Astrocyte of the hippocampus (primary cell): ENCODE measurements around the gene SETBP1.

ENCODE experiments used
- DNase-seq: peaks from one replicate; pipeline ENCODE4 v3.0.0; 2011; ENCODE audit warnings: low read depth, low spot score

The SETBP1 gene

DNA sequence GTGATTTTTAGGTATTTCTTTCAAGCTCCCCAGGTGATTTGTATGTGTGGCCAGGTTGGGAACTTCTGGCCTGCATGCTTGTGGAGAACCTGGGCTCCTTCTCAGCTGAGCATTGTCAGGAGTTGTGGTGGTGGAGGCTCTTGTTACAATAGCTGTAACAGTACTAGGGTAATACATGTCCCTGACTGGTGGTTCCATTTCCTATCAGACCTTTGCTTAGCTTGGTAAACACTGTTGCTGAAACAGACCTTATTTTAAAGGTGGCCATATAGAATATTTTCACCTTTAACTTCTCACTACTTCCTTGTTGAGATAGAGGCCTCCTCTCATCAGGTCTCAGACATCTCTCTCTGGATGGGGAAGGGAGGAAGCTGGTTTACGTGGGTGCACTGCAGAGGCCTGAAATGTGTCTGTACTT, 79.2 kb downstream of the SETBP1 start:
- DNase-seq = no peak

DNA sequence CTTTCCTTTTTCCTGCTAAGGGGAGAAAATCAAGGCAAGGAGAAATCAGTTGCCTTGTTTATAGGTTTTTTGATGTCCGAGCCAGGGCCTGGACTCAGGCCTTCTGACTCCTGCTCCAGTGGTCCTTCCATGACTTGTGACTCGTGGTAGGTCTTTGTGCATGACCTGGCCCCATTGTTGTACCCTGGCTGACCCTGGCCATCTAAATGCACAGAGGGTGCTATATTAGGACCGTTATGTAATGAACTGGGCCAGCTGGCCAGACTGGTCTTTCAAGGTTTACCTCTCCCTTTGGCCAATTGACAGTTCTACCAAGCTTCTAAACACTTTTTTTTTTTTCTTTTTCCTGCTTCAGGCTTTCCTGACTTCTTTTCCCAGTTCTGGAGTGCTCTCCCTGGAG, 81.1 kb downstream of the SETBP1 start:
- no peak for DNase-seq

GRCh38 chr18:44763327-44763726, 82.6 kb downstream of the SETBP1 start:
- DNase-seq = no peak

GRCh38 chr18:44764863-44765262, 84.2 kb downstream of the SETBP1 start:
- no peak for DNase-seq

GRCh38 chr18:44765456-44765855, 84.8 kb downstream of the SETBP1 start:
- no peak for DNase-seq

DNA sequence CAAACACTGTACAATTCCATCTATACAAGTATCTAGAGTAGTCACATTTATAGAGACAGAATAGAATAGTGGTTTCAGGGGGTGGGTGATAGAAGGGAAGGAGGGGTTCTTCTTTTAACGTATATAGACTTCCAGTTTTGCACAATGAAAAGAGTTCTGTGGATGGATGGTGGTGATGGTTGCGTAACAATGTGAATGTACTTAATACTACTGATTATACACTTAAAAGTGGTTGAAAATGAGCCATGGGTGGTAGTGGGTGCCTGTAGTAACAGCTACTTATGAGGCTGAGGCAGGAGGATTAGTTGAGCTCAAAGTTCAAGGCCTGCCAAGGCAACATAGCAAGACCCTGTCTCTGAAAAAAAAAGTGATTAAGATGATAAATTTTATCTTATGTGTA, 85.8 kb downstream of the SETBP1 start:
- DNase-seq = no peak

DNA sequence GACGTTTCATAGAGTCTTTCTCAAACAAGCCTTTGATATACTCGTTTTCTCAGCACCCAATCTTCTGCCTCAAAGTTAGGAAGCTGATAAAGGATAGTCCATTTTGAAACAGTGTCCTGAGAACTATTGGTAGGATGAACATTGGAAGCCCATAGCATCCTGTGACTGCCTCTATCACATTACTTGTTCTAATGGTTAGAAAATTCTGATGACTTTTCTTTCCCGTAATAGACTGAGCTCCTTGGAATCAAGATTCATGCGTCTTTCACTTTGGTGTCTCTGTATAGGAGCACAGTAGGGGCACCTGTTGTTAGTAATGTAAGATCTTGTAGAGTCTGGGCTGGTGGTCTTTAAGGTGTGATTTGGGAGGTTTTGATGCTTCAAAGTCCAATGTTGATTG, 87.1 kb downstream of the SETBP1 start:
- no peak for DNase-seq

DNA sequence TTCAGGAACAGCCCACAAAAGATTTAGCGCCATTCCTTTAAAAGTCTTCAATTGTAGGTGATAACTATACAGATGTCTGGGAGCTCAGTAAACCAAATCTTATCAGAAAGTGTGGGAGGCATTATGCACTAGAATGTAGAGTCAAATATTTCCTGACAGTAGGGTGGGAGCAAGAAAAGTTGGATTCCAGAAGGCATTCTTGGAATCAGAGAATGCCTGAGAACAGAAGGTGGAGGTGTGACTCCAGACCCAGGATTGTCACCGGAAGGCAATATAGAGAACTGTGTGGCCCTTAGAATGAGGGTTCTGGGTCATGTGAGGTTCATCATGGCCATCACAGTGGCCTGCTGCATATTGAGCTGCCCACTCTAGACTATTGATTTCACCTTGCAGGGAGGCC, 90.0 kb downstream of the SETBP1 start:
- DNase-seq = no peak

DNA sequence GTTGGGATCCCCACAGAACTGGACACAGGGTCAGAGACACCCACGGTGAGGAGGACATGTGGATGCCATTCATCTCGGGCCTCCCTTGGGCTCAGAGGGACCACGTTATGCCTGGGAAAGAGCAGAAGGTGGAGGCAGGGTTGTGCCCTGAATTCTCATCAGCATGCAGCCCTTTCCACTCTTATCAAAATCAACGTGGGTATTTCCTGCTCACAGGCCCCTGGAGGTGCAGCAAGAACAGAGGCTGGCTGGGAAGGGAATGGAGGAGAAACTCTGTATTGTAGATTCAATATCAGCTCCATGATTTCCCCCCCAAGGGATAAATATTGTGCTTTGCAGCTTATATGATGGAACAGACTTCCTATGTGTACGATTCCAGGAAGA, 90.9 kb downstream of the SETBP1 start:
- no peak for DNase-seq

DNA sequence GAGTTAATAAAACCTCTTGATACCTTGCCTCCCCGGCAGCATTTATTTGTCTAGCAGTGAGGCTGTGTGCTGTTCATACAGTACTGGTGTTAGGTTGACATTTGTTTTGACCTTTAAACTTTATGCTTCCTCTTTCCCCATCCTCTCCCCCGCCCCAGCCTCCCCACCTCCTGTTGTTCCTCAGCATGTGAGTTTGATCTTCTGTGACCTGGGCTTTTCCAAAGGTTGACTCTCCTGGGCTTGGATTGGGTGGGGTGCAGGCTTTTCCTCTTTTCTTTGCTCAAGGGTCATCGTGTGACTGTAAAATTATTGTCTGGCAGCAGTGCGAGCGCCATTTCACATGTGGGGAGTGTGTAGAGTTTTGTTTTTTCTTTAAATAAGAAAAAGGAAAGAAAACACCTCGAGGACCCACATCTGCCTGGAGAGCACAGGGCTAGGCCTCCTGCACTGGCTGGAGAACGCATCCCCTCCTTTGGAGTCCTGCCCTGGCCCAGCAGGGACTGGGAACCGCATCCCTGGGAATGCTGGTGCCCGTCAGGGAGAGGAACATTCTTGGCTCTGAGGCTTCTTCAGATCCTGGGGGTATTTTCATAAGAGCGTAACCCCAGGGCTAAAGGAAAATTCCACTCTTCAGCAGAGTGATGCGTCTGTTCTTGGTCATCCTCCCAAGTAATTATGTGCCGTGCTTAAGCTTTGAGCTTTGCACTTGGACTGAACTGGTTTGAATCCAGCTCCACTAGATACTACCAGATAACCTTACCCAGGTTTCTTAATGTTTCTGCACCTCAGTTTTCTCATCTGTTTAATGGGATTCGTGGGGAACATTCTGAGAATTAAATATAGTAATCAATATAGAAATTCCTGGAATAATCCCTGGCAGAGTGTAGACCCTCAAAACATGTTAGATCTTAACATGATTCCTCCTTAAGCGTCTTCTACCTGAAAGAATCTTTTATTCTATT, 91.5 kb downstream of the SETBP1 start:
- no peak for DNase-seq

DNA sequence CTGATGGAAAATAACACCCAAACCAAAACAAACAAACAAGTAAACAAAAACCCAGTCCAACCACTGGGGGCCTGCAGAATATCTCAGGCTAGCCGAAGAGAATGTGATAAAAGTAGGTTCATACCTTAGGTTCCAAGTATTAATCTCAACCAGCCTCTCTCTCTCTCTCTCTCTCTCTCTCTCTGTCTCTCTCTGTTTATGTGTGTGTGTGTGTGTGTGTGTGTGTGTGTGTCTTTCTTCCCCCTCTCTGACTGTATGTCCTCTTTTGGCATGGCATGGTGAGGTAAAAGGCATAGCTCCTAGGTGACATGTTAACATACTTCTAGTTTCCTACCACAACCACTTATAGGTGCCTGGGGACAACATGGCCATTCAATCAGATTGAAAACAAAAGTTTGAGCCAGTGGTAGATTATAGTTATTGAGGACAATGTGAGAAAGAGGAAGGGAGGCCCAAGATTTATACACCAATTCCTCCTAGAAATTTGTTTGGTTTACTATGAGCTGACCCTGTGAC, 93.0 kb downstream of the SETBP1 start:
- DNase-seq = no peak

GRCh38 chr18:44774191-44774590, 93.5 kb downstream of the SETBP1 start:
- DNase-seq = no peak

- DNase-seq = no peak
Observed at GRCh38 chr18:44777457-44778192, 96.9 kb downstream of the SETBP1 start.

GRCh38 chr18:44778788-44779187, 98.1 kb downstream of the SETBP1 start:
- DNase-seq = no peak

GRCh38 chr18:44779753-44780292, 99.1 kb downstream of the SETBP1 start:
- DNase-seq = no peak

- peak; percentile 82 for DNase-seq
Observed at GRCh38 chr18:44781886-44782285, 101.2 kb downstream of the SETBP1 start.

- no peak for DNase-seq
Observed at GRCh38 chr18:44782617-44783016, 101.9 kb downstream of the SETBP1 start.

DNA sequence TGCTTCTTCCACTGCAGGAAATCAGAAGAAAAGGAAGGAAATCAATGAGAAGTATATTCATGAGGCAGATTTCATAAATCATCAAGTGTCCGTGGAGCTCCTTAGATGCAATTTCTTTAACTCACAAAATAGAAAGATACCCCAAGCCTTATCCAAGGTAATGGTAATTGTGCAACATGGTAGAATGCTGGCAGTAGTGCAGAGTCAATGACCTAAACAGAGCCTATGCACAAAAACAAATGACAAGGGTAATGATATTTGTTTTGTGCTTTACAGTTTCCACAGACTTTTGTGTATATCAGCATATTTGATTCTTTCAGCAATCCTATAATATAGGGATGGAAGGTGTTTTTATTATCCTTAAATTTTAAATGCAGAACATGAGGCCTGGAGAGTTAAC, 102.7 kb downstream of the SETBP1 start:
- DNase-seq = no peak

DNA sequence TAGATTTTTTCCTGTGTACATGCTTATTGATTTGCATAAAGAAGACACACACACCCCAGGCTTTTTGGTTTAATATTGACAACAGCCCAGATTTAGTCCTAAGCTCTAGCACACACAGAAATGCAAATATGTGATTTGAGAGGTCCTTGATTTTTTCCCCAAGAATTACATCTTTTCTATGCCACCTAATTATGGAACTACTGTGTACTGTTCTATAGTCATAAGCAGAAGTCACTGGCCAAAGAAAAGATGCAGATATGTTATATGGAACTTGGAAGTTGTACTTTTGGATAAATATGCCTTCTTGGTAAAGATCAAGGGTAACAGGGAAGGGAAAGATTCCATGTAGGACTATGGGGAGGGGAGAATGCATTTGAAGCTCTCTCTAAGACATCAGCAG, 105.6 kb downstream of the SETBP1 start:
- no peak for DNase-seq

DNA sequence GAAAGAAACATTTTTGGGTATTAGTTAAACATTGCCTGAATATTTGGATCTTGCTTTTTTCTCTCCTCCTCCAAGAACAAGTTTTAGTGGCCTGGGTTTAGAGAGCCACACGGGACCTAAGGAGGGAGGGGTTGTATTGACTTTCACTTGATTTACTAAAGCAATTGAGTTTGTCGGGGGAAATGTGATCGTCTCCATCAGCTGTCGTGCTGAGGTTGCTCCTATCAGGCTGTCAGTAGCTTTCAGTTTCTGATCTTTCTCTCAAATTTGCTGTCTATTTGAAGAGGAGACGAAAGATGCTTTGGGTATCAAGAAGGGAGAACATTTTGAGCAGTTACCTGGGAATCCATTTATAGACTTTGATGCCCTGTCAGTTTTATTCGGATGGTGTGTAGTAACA, 106.0 kb downstream of the SETBP1 start:
- no peak for DNase-seq

- DNase-seq = no peak
Observed at GRCh38 chr18:44788334-44788733, 107.6 kb downstream of the SETBP1 start.

- DNase-seq = peak; percentile 76
Observed at GRCh38 chr18:44789710-44790109, 109.0 kb downstream of the SETBP1 start.
